ENCODE data around the gene ZAP70.

- TF ChIP-seq CTCF (IDR thresholded peaks at IDR 0.05) (no peak), ZFX (IDR thresholded peaks at IDR 0.05; ENCODE audit: borderline replicate concordance) (no peak)
Measured at GRCh38 chr2:97764559-97765263, 51.3 kb downstream of the ZAP70 start.

Data from 22Rv1 (cell line).